Gastrocnemius medialis (tissue), 4 donors: ENCODE measurements around the gene SRPK3. TPM values are rescaled to one million over a fixed set of nuclear protein-coding genes. Genes with fewer than 3 reads are reported as not detected.
A peak's percentile ranks its signal among the peaks of the same experiment; 100 is the strongest.

ENCODE experiments used
- ATAC-seq, 2 donors: fragments of 150-250 bp; one replicate each; pipeline ENCODE4 v1.9.1; 2016
- DNase-seq, 2 donors: peaks; one replicate each; pipeline ENCODE4 v3.0.0-alpha.2; 2019
- H3K27ac ChIP-seq, 4 donors: fragments of 200-600 bp; sonication (generic); 1 replicate in 1 of 4; 2 replicates in 3 of 4; pipeline ENCODE4 v1.5.1; 2016 to 2018; ENCODE audit warnings: mild to moderate bottlenecking in 2 of 4, moderate library complexity in 1 of 4
- H3K27me3 ChIP-seq, 3 donors: fragments of 200-600 bp; sonication (generic) in 2 of 3; 1 replicate in 1 of 3; 2 replicates in 2 of 3; pipeline versions ENCODE4 v1.5.1 to v1.6.0; 2016 to 2019; ENCODE audit warnings: mild to moderate bottlenecking in 1 of 3, moderate library complexity in 1 of 3
- H3K36me3 ChIP-seq, 2 donors: fragments of 200-600 bp; sonication (generic) in 1 of 2; one replicate each; pipeline ENCODE4 v1.5.1; 2017 to 2018
- H3K4me1 ChIP-seq, 2 donors: fragments of 200-600 bp; sonication (generic) in 1 of 2; one replicate each; pipeline ENCODE4 v1.5.1; 2016 to 2017; ENCODE audit warnings: mild to moderate bottlenecking in 2 of 2
- H3K4me3 ChIP-seq, 4 donors: fragments of 200-600 bp; sonication (generic) in 3 of 4; 1 replicate in 1 of 4; 2 replicates in 3 of 4; pipeline ENCODE4 v1.5.1; 2016 to 2019; ENCODE audit warnings: mild to moderate bottlenecking in 2 of 4
- H3K9me3 ChIP-seq, 3 donors: fragments of 200-600 bp; sonication (generic) in 2 of 3; 1 replicate in 1 of 3; 2 replicates in 2 of 3; pipeline ENCODE4 v1.5.1; 2016 to 2019
- POLR2A ChIP-seq, 2 donors: fragments of 450-650 bp; IDR thresholded peaks; one replicate each; pipeline ENCODE4 v1.6.1; 2017; ENCODE audit warnings: antibody characterized with exemption in 2 of 2, mild to moderate bottlenecking in 2 of 2, moderate library complexity in 2 of 2
- in situ Hi-C, 4 donors: fragments of 200-750 bp; cut with MboI; loops; one replicate each; pipeline versions ENCODE4 v1.15.0 to v1.8.0; 2017; ENCODE audit warnings: low sequenced_read_pairs in 4 of 4
- intact Hi-C: fragments of 100-400 bp; cut with DNase I; formaldehyde crosslinking; loops from one replicate; pipeline ENCODE4 v1.15.1; 2023; ENCODE audit warnings: low total_unique reads
- total RNA-seq, 4 donors: library from RNA; depleted of rRNA; stranded (reverse); fragments of >200 nt; gene quantifications; one replicate each; pipeline versions ENCODE4 v1.1.0 to v1.2.3, GENCODE V29; 2016
- TF ChIP-seq, protein P1 (sequence below), 5 experiments: fragments of 450-650 bp in 3 of 5; fragments of 200-600 bp in 2 of 5; sonication (generic) in 2 of 5; IDR thresholded peaks in 4 of 5; conservative IDR thresholded peaks in 1 of 5; 1 replicate in 4 of 5; 2 replicates in 1 of 5; pipeline ENCODE4 v1.5.1; 2016 to 2019; ENCODE audit warnings: antibody characterized with exemption in 5 of 5, mild to moderate bottlenecking in 3 of 5, moderate library complexity in 3 of 5

SRPK3 gene
- total RNA-seq, 4 donors from 2014 or later, result 30.3 to 39.9 (median 33.8) TPM

DNA sequence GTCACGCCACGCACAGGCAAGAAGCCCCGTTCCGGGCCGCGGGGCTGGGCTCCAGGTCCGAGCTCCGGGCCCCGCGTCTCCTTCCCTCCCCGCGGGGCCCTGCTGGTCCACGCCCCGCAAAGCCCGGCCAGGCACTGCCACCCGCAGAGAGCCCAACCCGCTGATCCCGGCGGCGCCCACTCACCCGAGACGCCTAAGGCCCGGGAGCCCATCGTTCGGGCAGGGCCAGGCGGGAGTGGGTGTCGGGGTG lies 48.6 kb downstream of the SRPK3 start:
- Histone ChIP-seq H3K9me3 (no peaks in the 10 kb centered on the region), H3K27ac (no peak overlapping the region), H3K4me3 (peak overlapping the region; percentile 22 to 38 (median 34)), H3K36me3 (no peaks in the 10 kb centered on the region), H3K4me1 (no peaks in the 10 kb centered on the region), H3K27me3 (peaks cover 0 to 23% (median 21%) of the 10 kb centered on the region in 3 donors)
- no peak for ATAC-seq
- no peak for DNase-seq
- no peak for TF ChIP-seq POLR2A (IDR thresholded peaks at IDR 0.05)
- TF ChIP-seq, protein P1, sequence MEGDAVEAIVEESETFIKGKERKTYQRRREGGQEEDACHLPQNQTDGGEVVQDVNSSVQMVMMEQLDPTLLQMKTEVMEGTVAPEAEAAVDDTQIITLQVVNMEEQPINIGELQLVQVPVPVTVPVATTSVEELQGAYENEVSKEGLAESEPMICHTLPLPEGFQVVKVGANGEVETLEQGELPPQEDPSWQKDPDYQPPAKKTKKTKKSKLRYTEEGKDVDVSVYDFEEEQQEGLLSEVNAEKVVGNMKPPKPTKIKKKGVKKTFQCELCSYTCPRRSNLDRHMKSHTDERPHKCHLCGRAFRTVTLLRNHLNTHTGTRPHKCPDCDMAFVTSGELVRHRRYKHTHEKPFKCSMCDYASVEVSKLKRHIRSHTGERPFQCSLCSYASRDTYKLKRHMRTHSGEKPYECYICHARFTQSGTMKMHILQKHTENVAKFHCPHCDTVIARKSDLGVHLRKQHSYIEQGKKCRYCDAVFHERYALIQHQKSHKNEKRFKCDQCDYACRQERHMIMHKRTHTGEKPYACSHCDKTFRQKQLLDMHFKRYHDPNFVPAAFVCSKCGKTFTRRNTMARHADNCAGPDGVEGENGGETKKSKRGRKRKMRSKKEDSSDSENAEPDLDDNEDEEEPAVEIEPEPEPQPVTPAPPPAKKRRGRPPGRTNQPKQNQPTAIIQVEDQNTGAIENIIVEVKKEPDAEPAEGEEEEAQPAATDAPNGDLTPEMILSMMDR (IDR thresholded peaks at IDR 0.05 in 4 of 5, conservative IDR thresholded peaks at IDR 0.05 in 1 of 5), result no peak
- in situ Hi-C loops, result no loop called here
- intact Hi-C loops, result no loop called here

GRCh38 chrX:153829799-153830639 lies 49.2 kb downstream of the SRPK3 start, which contains the start of gene PDZD4:
Gene PDZD4 (minus strand): TSS chrX:153830544. CDS start chrX:153830298, 246 bp downstream.
- Histone ChIP-seq H3K4me3 (peak within 1 kb of the TSS; percentile 22 to 42 (median 37)), H3K27ac (no peak within 1 kb of the TSS), H3K27me3 (peaks cover 0 to 23% (median 21%) of the 10 kb centered on the region in 3 donors)

DNA sequence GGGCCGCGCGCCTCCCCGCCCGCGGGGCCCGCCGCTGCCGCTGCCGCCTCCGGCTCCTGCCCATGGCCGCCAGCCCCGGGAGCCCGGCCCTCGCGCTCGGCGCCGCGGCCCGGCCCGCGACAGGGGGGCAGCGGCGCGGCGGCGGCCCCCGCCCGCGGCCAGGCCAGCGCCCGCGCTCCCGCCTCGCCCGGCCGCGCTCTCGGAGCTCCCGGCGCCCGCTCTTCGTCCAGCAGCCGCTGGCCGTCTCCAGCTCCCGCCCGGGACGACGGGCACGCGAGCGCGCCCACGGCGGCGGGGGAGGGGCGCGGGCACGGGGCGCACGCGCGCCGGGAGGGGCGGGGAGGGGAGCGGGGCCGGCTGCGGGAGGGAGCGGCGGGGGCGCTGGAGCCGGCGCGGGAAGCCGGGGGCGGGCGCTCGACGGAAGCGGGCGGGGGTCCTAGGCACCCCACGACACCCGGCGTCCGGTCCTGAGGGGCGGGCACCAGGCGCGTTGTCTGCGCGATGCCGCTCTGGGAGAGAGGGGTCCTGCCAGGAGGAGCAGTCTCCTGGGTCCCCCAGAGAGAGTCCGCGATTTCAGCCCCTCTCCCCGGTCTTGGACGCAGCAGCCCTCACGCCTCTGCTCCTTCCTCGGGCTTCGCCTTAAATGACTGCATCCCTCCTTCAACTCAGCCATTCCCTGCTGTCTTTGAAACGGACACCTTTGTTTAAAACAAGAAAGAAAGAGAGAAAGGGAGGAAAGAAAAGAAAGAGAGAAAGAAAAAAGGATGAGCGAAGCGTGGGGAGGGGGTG lies 50.0 kb downstream of the SRPK3 start:
- no peaks in the 10 kb centered on the region for H3K9me3 ChIP-seq
- DNase-seq, result no peak
- H3K27me3 ChIP-seq, result peaks cover 0 to 23% (median 21%) of the 10 kb centered on the region in 3 donors
- TF ChIP-seq, protein P1 (IDR thresholded peaks at IDR 0.05 in 4 of 5, conservative IDR thresholded peaks at IDR 0.05 in 1 of 5), result no peak
- TF ChIP-seq POLR2A (IDR thresholded peaks at IDR 0.05), result no peak
- intact Hi-C loops, result no loop called here
- H3K36me3 ChIP-seq, result no peaks in the 10 kb centered on the region
- in situ Hi-C loops, result no loop called here
- ATAC-seq, result no peak
- H3K4me3 ChIP-seq, result no peak overlapping the region
- no peaks in the 10 kb centered on the region for H3K4me1 ChIP-seq
- H3K27ac ChIP-seq, result no peak overlapping the region

More at GRCh38 chrX:153829799-153830639, 49.2 kb downstream of the SRPK3 start, which contains the start of gene PDZD4:
- no peaks in the 10 kb centered on the region for H3K4me1 ChIP-seq
- ATAC-seq, result no peak
- H3K36me3 ChIP-seq, result no peaks in the 10 kb centered on the region
- in situ Hi-C loops (no loop called here), intact Hi-C loops (no loop called here)
- no peak for TF ChIP-seq POLR2A (IDR thresholded peaks at IDR 0.05)
- TF ChIP-seq, protein P1 (IDR thresholded peaks at IDR 0.05 in 4 of 5, conservative IDR thresholded peaks at IDR 0.05 in 1 of 5), result no peak
- no peaks in the 10 kb centered on the region for H3K9me3 ChIP-seq
- DNase-seq, result no peak

GRCh38 chrX:153831429-153832150 lies 50.7 kb downstream of the SRPK3 start:
- Histone ChIP-seq H3K9me3 (no peaks in the 10 kb centered on the region), H3K4me1 (no peaks in the 10 kb centered on the region), H3K27ac (no peak overlapping the region), H3K4me3 (no peak overlapping the region), H3K36me3 (no peaks in the 10 kb centered on the region), H3K27me3 (peaks cover 0 to 23% (median 21%) of the 10 kb centered on the region in 3 donors)
- no peak for ATAC-seq
- no peak for TF ChIP-seq POLR2A (IDR thresholded peaks at IDR 0.05)
- TF ChIP-seq, protein P1 (IDR thresholded peaks at IDR 0.05 in 4 of 5, conservative IDR thresholded peaks at IDR 0.05 in 1 of 5), result no peak
- no peak for DNase-seq
- intact Hi-C loops, result no loop called here
- in situ Hi-C loops, result no loop called here
